Stimulated activated CD8-positive, alpha-beta memory T cell treated with anti-CD3 and anti-CD28 coated beads, Interleukin-15, amount 100 ng/mL, for 24 hours (primary cell): ENCODE results near the gene SNAPIN.

Source experiments
- DNase-seq: peaks from one replicate; pipeline ENCODE4 v3.0.0-alpha.2; 2020; ENCODE audit warnings: low read depth

The SNAPIN gene

GRCh38 chr1:153658400-153659174 lies at the start of gene SNAPIN:
Gene SNAPIN, plus strand, starts transcription at chr1:153658703. Its CDS starts 41 bp downstream, at chr1:153658744.
- peak; percentile 78 for DNase-seq

DNA sequence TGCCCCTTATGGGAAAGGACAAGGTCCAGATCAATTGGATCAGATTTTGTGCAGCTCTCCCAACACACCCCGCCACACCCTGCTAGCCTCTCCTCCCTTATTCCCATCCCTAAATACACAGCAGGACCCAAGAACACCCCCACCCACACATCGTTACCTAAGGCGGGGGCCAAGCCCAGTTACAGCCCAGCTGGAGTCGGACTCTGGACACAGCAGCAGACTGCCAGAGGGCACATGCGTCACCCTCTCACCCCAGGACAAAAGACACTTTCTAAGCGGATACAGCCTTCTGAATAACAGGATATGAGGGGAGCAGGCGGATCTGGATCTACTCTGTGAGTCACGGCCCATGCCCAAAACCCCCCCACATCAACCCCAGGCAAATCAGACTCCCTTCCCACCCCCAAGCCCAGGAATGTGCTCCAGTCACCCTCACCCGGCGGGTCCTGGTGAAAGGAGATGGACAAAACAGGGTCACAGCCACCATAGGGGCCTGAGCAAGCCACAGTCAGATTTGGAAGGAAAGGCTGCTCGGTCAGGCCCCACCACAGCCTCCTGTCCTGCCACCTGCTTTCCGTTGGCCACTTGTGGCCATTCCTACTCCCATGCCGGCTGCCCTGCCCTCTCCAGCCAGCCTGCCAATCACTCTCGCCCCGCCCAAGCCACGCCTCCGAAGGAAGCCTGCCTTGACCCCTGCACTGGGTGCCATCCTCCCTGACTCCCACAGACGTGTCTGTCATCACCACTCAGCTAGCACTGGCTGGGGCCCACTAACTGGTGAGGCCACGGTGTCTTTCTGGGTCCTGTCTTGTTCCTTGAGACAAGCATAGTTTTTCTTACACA lies 49.5 kb upstream of the SNAPIN start:
- DNase-seq, result no peak

DNA sequence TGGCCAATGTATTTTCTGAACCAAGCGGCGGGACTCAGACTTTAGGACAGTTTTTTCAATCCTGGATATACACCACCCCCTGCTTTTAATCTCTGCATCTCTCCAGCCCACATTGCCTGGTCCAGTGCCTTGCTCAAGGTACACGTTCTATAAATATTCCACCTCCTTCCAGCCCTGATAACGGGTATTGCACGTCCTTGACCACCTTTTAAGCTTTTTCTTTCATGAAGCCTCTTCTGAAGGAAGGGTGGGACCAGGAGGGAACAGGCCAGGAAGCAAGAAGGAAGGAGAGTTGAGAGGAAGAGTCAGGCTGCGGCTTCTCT lies 49.0 kb upstream of the SNAPIN start:
- DNase-seq, result no peak

DNA sequence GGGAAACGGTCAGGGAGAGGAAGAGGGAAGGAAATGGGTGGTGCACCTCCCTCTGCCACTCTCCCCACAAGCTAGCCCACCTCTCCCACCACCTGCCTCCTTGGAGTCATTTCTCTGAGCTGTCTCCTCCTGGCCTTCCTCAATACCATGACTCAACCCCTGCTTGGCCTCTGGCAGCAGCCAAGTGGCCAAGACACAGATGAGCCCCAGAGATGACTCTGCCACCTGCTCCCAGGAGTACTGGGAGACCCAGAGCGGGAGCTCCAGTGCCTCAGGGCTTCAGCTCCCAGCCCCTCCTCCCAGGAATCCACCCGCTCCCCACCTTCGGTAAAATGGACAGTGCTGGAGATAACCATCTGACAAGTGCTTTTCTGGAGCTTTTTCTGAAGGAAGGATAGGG lies 48.2 kb upstream of the SNAPIN start:
- DNase-seq, result no peak

GRCh38 chr1:153610811-153611301 lies 47.6 kb upstream of the SNAPIN start:
- DNase-seq, result no peak

- no peak for DNase-seq
These were observed 47.1 kb upstream of the SNAPIN start for GRCh38 chr1:153611356-153611755.

GRCh38 chr1:153612111-153612754 lies 46.3 kb upstream of the SNAPIN start:
- no peak for DNase-seq

DNA sequence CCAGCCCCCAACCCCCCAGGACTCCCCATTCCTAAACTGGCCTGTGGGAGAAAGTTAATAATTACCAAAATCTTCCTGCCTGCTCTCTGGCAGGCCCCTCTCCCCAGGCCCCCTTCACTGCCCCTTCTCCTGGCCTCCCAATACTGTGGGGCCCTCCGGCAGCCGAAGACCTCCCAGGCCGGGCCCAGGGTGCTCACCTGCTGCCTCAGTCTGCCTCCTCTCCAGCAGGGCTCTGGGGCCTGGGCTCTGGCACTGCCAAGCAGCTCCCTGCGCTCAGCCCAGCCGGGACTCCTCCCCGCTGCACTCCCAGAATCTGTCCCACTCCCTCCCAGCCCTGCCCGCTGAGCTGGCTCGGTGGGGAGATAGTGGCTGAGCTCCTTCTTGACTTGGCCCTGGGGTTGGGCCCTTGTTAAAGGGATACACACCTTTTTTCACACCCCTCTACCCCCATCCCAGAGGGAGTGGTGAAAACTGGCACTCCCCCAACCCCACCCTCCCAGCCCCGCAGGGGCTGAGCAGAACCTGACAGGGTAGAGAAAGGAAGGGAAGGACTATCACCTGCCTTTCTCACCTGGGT lies 45.7 kb upstream of the SNAPIN start, which contains the start of gene S100A16:
S100A16 (minus strand) TSS at position 383 of the 577 bp plus-strand sequence. CDS start 4,986 bp downstream, outside the sequence.
- DNase-seq, result no peak

DNA sequence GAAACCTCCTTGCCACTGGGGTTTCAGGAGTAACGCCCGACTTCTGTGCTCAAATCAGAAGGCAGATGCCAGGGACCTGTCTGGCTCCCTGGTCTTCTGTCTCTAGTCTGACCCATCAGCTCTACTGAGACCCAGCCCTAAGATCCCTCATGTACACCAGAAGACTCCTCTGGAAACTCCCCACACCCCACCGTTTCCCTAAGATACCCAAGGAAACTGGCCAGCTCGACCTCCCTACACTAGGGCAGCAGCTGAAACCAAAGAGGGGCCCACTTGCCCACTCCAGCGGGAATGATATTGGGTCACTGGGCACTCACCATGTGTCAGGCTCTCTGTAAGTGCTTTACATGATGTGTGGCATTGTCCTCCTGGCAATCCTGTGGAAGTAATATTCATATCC lies 45.1 kb upstream of the SNAPIN start:
- no peak for DNase-seq

DNA sequence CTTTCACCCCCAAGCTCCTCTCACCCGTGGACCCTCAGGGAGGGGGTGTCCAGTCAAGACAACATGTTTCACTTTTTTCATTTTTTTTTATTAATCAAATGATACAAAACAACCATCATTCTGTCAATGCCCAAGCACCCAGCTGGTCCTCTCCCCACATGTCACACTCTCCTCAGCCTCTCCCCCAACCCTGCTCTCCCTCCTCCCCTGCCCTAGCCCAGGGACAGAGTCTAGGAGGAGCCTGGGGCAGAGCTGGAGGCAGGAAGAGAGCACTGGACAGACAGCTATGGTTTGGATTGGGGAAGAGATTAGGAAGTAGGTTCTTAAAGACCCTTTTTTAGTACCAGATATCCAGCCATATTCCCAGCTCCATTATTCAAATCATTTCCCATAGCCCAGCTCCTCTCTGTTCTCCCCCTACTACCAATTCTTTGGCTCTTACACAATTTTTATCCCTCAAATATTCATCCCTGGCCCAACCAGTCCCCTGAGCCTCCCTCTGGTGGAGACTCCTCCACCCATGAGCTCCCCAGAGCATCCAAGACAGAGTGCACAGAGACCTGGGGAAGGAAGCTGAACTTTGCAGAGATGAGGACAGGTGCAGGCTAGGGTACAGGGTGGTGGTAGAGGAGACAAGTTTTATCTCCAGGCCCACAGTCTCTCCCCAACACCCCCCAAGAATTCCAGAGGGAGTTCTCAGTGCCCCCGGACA lies 44.2 kb upstream of the SNAPIN start:
- no peak for DNase-seq

GRCh38 chr1:153614906-153615305 lies 43.6 kb upstream of the SNAPIN start:
- no peak for DNase-seq

DNA sequence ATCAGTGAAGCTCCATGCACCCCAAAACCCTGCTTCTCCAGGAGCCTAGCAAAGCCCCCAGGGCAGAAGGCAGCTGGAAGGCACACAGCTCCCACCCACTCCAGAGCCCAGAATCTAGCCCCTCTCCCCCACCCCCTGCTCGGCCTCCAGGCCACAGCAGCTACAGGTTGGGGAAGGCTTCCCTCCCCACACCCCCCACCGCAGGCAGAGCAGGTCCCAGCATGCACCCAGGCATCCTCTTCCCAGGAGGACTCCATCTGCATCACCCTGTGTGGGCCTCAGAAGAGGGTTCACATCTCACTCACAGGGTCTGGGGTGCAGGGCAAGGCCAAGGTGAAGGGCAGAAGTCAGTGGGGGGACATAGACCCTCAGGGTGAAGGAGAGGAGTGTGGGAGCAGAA lies 43.1 kb upstream of the SNAPIN start:
- DNase-seq, result no peak

DNA sequence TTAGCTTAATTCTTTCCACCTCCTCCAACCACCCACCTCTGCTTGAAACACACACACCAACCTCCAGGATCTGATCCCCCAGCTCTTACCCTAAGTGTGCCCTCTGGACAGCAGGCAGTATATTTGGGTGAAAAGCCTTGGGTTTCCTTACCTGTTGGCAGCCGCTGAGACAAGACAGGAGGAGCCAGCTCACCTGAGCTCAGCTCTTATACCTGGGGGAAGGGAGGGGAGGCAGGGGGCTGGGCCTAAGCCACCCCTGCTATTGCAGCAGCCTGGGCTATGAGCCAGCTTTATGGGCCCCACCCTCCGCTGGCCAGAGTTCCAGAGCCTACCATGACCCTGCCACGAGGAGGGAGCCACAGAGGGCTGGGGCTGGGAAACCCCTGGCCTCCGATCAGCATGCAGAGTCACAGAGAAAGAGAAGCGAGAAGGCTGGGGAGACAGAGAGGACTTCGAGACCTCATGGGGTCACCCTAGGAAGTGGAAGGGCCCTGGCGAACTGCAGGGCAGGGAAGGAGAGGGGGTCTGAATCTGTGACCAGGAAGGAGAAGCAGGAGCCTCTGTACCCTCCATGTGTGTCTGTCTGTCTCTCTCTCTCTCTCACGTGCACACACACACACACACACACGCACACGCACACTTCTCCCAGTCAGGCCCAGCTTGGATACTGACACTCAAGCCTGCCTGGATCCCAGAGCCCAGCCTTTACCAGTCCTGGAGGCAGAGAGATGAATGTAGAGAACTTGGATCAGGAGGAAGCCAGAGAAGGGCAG lies 42.2 kb upstream of the SNAPIN start, which contains the start of gene S100A14:
S100A14 (minus strand) TSS at position 182 of the 773 bp plus-strand sequence. CDS start 467 bp downstream, outside the sequence.
- no peak for DNase-seq

DNA sequence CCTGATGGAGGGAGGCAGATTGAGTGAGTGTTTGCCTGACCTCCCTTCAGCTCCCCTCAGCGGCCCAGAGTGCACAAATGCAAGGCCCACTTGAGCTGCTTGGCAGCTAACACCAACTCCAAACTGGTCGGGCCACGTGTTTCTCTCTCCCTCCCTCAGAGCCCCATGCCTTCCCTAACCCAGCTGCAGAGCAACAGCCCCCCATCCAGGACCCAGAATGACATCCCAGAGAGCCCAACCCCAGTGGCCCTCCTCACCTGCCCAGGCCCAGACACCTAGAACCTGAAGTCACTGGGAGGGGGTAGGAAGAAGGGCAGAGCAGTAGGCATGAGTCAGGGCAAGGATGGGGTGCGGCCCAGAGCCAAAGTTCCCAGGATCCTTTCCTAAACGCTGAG lies 41.6 kb upstream of the SNAPIN start:
- DNase-seq, result no peak

DNA sequence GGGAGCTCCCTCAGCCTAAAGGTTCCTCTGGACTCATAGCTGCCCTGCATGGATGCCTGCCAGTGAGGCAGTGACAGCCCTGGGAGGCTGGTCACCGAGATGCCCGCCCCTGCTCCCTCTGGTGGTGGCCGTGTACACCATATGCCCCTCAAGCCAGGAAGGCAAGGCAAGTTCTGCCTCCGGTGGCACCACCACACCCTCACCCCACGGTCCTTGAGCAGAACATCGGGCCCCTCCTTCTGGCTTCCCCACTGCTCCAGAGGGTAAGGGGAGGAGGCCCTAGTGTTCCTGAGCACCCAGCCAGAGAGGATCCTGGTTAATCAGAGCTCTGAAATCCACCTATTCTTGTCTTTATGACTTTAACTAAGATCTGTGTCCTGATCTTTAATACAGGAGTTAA lies 40.8 kb upstream of the SNAPIN start:
- DNase-seq, result no peak

DNA sequence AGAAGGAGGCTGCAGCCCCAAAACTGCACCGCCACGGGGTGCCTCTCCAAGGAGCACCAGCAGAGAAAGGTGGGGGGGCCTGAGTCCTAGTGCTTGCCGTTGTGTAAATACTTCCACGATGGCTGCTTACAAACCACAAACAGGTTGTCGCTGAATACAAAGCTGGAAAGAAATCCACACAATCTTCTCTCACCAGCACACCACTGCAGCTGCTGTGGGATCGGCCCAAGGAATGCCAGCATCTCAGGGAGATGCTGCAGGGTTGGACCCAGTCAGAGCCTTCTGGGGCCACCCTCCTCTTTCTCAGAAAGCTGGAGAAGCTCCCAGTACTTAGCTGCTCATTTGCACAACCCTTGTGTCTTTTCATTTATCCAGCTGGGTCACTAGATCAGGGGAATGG lies 39.3 kb upstream of the SNAPIN start:
- no peak for DNase-seq

DNA sequence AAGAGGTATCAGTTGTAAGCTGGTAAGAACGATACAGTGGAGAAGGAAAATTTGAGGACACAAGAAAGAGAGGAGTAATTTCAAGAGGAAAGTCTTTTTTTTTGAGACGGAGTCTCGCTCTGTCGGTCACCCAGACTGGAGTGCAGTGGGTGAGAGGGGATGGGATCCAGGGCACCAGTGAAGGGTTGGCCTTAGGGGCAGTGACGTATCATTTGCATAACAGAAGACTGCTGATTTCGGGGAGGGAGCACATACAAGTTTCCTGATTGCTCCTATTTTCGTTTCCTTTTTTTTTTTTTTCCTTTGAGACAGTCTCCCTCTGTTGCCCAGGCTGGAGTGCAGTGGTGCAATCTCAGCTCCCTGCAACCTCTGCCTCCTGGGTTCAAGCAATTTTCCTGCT lies 35.4 kb upstream of the SNAPIN start:
- DNase-seq, result no peak

DNA sequence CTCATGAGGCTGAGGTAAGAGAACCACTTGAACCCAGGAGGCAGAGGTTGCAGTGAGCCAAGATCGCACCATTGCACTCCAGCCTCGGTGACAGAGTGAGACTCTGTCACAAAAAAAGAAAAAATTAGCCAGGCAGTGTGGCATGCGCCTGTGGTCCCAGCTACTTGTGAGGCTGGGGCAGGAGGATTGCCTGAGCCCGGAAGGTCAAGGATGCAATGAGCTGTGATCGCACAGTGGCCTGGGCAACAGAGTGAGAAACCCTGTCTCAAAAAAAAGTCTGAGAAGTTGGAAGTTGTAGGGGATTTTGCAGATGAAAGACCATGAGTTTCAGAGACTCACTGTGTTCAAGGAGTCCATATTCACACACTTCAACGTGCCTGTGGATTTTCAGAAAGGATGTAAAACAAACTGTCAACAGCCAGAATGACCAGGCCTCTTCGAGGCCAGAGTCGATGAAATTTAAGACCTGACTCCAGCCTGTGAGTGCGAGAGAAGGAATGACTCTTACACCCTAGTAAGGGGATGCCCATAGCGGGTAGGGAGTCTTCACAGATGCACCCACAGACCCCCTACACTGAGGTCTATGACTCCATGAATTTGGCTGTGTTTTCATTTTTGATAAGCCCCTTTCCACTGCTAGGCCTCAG lies 33.4 kb upstream of the SNAPIN start:
- DNase-seq, result no peak

- no peak for DNase-seq
These were observed 32.0 kb upstream of the SNAPIN start for GRCh38 chr1:153626477-153626903.
